Uterus (tissue), 4 donors: ENCODE measurements around the gene MYO16. TPM values are rescaled to one million over a fixed set of nuclear protein-coding genes. Genes with fewer than 3 reads are reported as not detected.

Experiments
- DNase-seq, 2 donors: peaks; one replicate each; pipeline ENCODE4 v3.0.0-alpha.2; 2019 to 2020
- H3K27ac ChIP-seq, 2 donors: fragments of 200-600 bp; sonication (generic); 1 replicate in 1 of 2; 2 replicates in 1 of 2; pipeline ENCODE4 v1.5.1; 2016 to 2018
- H3K27me3 ChIP-seq, 2 donors: fragments of 200-600 bp; sonication (generic); one replicate each; pipeline ENCODE4 v1.5.1; 2018 to 2019; ENCODE audit warnings: control low read depth in 1 of 2
- H3K36me3 ChIP-seq, 2 donors: fragments of 200-600 bp; sonication (generic); one replicate each; pipeline ENCODE4 v1.5.1; 2019; ENCODE audit warnings: control low read depth in 1 of 2
- H3K4me1 ChIP-seq, 2 donors: fragments of 200-600 bp; sonication (generic); one replicate each; pipeline ENCODE4 v1.5.1; 2018 to 2019; ENCODE audit warnings: control low read depth in 1 of 2
- H3K4me3 ChIP-seq, 2 donors: fragments of 200-600 bp; sonication (generic); 1 replicate in 1 of 2; 2 replicates in 1 of 2; pipeline ENCODE4 v1.5.1; 2018 to 2019; ENCODE audit warnings: mild to moderate bottlenecking in 1 of 2
- H3K9me3 ChIP-seq, 2 donors: fragments of 200-600 bp; sonication (generic); one replicate each; pipeline ENCODE4 v1.5.1; 2019; ENCODE audit warnings: control low read depth in 1 of 2
- CTCF ChIP-seq, 4 experiments: fragments of 200-600 bp in 2 of 4; fragments of 450-650 bp in 2 of 4; sonication (generic) in 2 of 4; IDR thresholded peaks; one replicate each; pipeline ENCODE4 v1.5.1; 2016 to 2019; ENCODE audit warnings: antibody characterized with exemption in 4 of 4, mild to moderate bottlenecking in 2 of 4, moderate library complexity in 1 of 4
- POLR2A ChIP-seq, 2 donors: fragments of 450-650 bp; IDR thresholded peaks; one replicate each; pipeline ENCODE4 v1.6.1; 2016; ENCODE audit warnings: antibody characterized with exemption in 2 of 2, mild to moderate bottlenecking in 1 of 2, moderate library complexity in 1 of 2
- intact Hi-C: fragments of 100-400 bp; cut with DNase I; formaldehyde crosslinking; loops from one replicate; pipeline ENCODE4 v1.15.1; 2023; ENCODE audit warnings: low total_unique reads
- total RNA-seq, 4 donors: library from RNA; depleted of rRNA in 3 of 4; stranded (reverse); fragments of >200 nt in 3 of 4; gene quantifications; one replicate each; pipeline versions ENCODE4 v1.1.0 to v1.2.4, GENCODE V29; 2014 to 2023
- donor health status: DM: yes; HTN: yes; CAD: no.

Gene MYO16
- total RNA-seq, 4 donors from 2014 or later = 0.35 to 0.88 TPM; not detected in 2

DNA sequence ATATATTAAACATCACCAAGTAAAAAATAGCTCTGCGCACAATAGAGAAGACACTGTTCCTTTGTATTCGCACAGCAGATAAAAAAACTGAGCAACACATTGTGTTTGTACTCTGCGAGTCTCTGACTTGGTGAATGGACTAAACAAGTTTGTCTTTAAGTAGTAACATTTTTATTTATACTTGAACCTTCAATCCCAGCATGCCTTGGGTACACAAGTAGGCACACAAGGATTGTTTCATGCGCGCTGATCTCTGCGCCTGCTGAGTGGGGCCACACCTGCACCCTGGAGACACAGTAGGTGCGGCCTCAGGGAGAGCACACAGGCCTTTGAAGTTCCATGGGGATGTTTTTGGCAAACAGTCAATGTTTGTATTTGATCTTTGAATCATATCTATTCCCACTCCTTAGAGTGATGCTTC is 318.9 kb downstream of the MYO16 start:
- TF ChIP-seq CTCF (IDR thresholded peaks at IDR 0.05) (no peak), POLR2A (IDR thresholded peaks at IDR 0.05) (no peak)
- Histone ChIP-seq H3K4me1 (no peaks in the 10 kb centered on the region), H3K9me3 (no peaks in the 10 kb centered on the region), H3K4me3 (no peak overlapping the region), H3K27ac (peak overlapping the region; percentile 61 to 72), H3K36me3 (no peaks in the 10 kb centered on the region), H3K27me3 (no peaks in the 10 kb centered on the region)
- intact Hi-C loops = no loop called here
- DNase-seq = no peak

- no peaks in the 10 kb centered on the region for H3K36me3 ChIP-seq
- no peaks in the 10 kb centered on the region for H3K27me3 ChIP-seq
- TF ChIP-seq POLR2A (IDR thresholded peaks at IDR 0.05) = no peak
- TF ChIP-seq CTCF (IDR thresholded peaks at IDR 0.05) = no peak
- no peaks in the 10 kb centered on the region for H3K4me1 ChIP-seq
- no peak overlapping the region for H3K27ac ChIP-seq
- intact Hi-C loops = no loop called here
- no peak overlapping the region for H3K4me3 ChIP-seq
- no peak for DNase-seq
- no peaks in the 10 kb centered on the region for H3K9me3 ChIP-seq
Observed at GRCh38 chr13:108950333-108951010, 321.1 kb downstream of the MYO16 start.

- Histone ChIP-seq H3K4me1 (no peaks in the 10 kb centered on the region), H3K4me3 (no peak overlapping the region), H3K27ac (no peak overlapping the region), H3K27me3 (no peaks in the 10 kb centered on the region), H3K9me3 (no peaks in the 10 kb centered on the region), H3K36me3 (no peaks in the 10 kb centered on the region)
- TF ChIP-seq POLR2A (IDR thresholded peaks at IDR 0.05) (no peak), CTCF (IDR thresholded peaks at IDR 0.05) (no peak)
- DNase-seq = no peak
- intact Hi-C loops = no loop called here
Observed at GRCh38 chr13:108955741-108956140, 326.3 kb downstream of the MYO16 start.

DNA sequence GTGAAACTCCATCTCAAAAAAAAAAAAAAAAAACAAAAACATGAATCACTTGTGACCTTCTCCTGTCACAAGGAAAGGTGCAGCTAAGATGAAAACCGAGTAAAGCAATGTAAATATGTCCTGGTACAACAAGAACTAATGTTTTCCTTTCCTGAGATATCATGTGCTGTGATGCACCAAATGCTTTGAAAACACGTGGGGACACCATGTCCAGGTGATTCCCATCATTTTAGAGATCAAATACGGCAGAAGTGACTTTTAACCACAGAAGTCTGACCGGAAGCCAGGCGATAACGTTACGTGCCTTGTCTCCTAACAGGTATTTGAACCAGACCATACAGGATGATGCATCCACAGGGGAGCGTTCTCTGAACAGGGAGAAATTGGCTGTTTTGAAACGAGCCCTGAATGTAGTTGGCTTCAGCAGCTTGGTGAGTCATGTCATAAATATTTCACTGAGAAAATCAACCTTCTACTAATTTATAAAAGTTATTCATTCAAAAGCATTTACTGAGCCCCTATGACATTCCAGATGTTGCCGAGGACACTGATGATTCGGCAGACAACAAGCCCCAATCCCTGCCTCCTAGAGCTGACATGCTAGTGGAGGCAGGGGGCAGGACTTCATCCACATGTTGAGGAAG is 328.1 kb downstream of the MYO16 start:
- intact Hi-C loops = no loop called here
- H3K27ac ChIP-seq = no peak overlapping the region
- peak in 1 of 2 donors; percentile 24 for DNase-seq
- no peaks in the 10 kb centered on the region for H3K9me3 ChIP-seq
- no peak overlapping the region for H3K4me3 ChIP-seq
- no peak for TF ChIP-seq POLR2A (IDR thresholded peaks at IDR 0.05)
- no peak for TF ChIP-seq CTCF (IDR thresholded peaks at IDR 0.05)
- H3K4me1 ChIP-seq = no peaks in the 10 kb centered on the region
- no peaks in the 10 kb centered on the region for H3K27me3 ChIP-seq
- H3K36me3 ChIP-seq = no peaks in the 10 kb centered on the region

DNA sequence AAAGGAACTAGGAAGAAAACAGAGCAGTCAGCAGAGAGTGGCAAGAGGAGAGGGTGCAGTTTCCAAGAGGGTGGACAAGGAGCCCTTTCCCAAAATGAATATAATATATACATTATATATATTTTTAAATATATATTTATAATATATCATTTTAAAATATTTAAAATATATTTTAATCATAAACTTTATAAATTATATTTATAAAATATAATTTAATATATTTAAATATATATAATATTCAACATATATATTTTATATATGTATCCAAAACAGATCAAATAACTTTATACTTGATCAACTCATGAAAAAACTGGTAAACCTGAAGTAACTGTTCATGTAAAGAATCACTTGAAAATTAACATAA is 328.6 kb downstream of the MYO16 start:
- no peak overlapping the region for H3K27ac ChIP-seq
- H3K36me3 ChIP-seq = no peaks in the 10 kb centered on the region
- no peaks in the 10 kb centered on the region for H3K27me3 ChIP-seq
- DNase-seq = no peak
- intact Hi-C loops = no loop called here
- H3K4me1 ChIP-seq = no peaks in the 10 kb centered on the region
- no peak overlapping the region for H3K4me3 ChIP-seq
- no peak for TF ChIP-seq CTCF (IDR thresholded peaks at IDR 0.05)
- TF ChIP-seq POLR2A (IDR thresholded peaks at IDR 0.05) = no peak
- H3K9me3 ChIP-seq = no peaks in the 10 kb centered on the region
